GM12878 (cell line): ENCODE measurements around the gene UBXN11. TPM values are rescaled to one million over a fixed set of nuclear protein-coding genes. Genes with fewer than 3 reads are reported as not detected.

ENCODE experiments used
- ATAC-seq: fragments of 200-7000 bp; cut with Tn5 transposase; 3 replicates; pipeline ENCODE4 v1.9.1; 2020; ENCODE audit warnings: mild to moderate bottlenecking, moderate library complexity
- BruUV-seq: library from RNA; stranded (reverse); fragments of 400-500 nt; replicated peaks from 2 replicates; lab custom pipeline; 2021; lab: Mats Ljungman, UMichigan
- CTCF ChIA-PET: fragments of 300-600 bp; sonication (Branson Sonifier 250); formaldehyde crosslinking; extraction: SDS; loops from one replicate; lab custom pipeline; 2021; ENCODE audit warnings: inconsistent platforms; lab: Yijun Ruan, JAX
- POLR2A ChIA-PET: fragments of 350-600 bp; formaldehyde crosslinking; extraction: SDS; loops from one replicate; lab custom pipeline; 2021; ENCODE audit warnings: inconsistent platforms; lab: Charles Lee
- RAD21 ChIA-PET: fragments of 300-600 bp; sonication (Branson Sonifier 250); formaldehyde crosslinking; loops from one replicate; lab custom pipeline; 2023; ENCODE audit warnings: antibody characterized with exemption; ENCODE audit not compliant: unreplicated experiment; lab: Charles Lee
- SMC1A ChIA-PET: fragments of 300-600 bp; sonication (Branson Sonifier 250); formaldehyde crosslinking; loops from one replicate; lab custom pipeline; 2023; ENCODE audit not compliant: unreplicated experiment, uncharacterized antibody; lab: Charles Lee
- DNase-seq: peaks from one replicate; pipeline ENCODE4 v3.0.0-alpha.2; 2011; ENCODE audit warnings: low read depth, low spot score
- FAIRE-seq: peaks from 3 replicates; lab custom pipeline; 2011; peaks lifted over from hg19 to GRCh38; lab: Jason Lieb, UNC
- H2AFZ ChIP-seq: 2 replicates; pipeline ENCODE4 v1.6.0; 2011; ENCODE audit warnings: low read depth, low read length, control low read depth; ENCODE audit not compliant: control insufficient read depth
- H3K27ac ChIP-seq: 2 replicates; pipeline ENCODE4 v1.5.1; 2011; ENCODE audit warnings: control low read depth; ENCODE audit not compliant: control insufficient read depth, insufficient read depth
- H3K27me3 ChIP-seq, 2 experiments: replicated peaks in 1 of 2; 2 replicates each; pipeline versions ENCODE4 v1.6.0 to v1.6.1; 2011; ENCODE audit warnings: low read length in 1 of 2; ENCODE audit not compliant: control insufficient read depth in 2 of 2, insufficient read depth in 2 of 2
- H3K36me3 ChIP-seq, 2 experiments: 2 replicates each; pipeline ENCODE4 v1.5.1; 2011; ENCODE audit warnings: low read length in 1 of 2; ENCODE audit not compliant: control insufficient read depth in 2 of 2, insufficient read depth in 2 of 2
- H3K4me1 ChIP-seq: 2 replicates; pipeline ENCODE4 v1.6.1; 2011; ENCODE audit warnings: mild to moderate bottlenecking, low read length, moderate library complexity, mixed read lengths; ENCODE audit not compliant: control insufficient read depth, insufficient read depth
- H3K4me2 ChIP-seq: 2 replicates; pipeline ENCODE4 v1.6.0; 2011; ENCODE audit warnings: control low read depth; ENCODE audit not compliant: control insufficient read depth, insufficient read depth
- H3K4me3 ChIP-seq: fragments of 200-600 bp; sonication (generic); 2 replicates; pipeline ENCODE4 v1.5.1; 2016
- H3K79me2 ChIP-seq: 2 replicates; pipeline ENCODE4 v1.6.0; 2011; ENCODE audit warnings: low read length; ENCODE audit not compliant: control insufficient read depth, insufficient read depth
- H3K9ac ChIP-seq: 2 replicates; pipeline ENCODE4 v1.8.0; 2011; ENCODE audit warnings: low read length, control low read depth, mixed read lengths; ENCODE audit not compliant: control insufficient read depth, insufficient read depth
- H3K9me3 ChIP-seq: replicated peaks from 3 replicates; pipeline ENCODE4 v1.5.1; 2011; ENCODE audit warnings: mild to moderate bottlenecking, low read length; ENCODE audit not compliant: control insufficient read depth, insufficient read depth
- H4K20me1 ChIP-seq: 2 replicates; pipeline ENCODE4 v1.6.0; 2011; ENCODE audit not compliant: control insufficient read depth, insufficient read depth
- ESRRA ChIP-seq: IDR thresholded peaks from 2 replicates; pipeline ENCODE4 v1.6.1; 2012; ENCODE audit warnings: mild to moderate bottlenecking, low read length, improper control_type of control experiment
- MEF2B ChIP-seq: fragments of 450-650 bp; IDR thresholded peaks from 2 replicates; pipeline ENCODE4 v1.6.1; 2018; ENCODE audit warnings: mild to moderate bottlenecking, moderate library complexity; ENCODE audit not compliant: partially characterized antibody, poor library complexity, severe bottlenecking
- NR2C2 ChIP-seq: IDR thresholded peaks from 2 replicates; pipeline ENCODE4 v1.6.1; 2011; ENCODE audit warnings: borderline replicate concordance, low read depth; ENCODE audit not compliant: control insufficient read depth, insufficient read length
- PRDM15 ChIP-seq: fragments of 450-650 bp; formaldehyde crosslinking; IDR thresholded peaks from 2 replicates; pipeline ENCODE4 v1.4.0; 2020; ENCODE audit warnings: mild to moderate bottlenecking, moderate library complexity
- RELA ChIP-seq: fragments of 450-650 bp; IDR thresholded peaks from 2 replicates; pipeline ENCODE4 v1.8.0; 2014; ENCODE audit warnings: borderline replicate concordance; ENCODE audit not compliant: partially characterized antibody
- STAT3 ChIP-seq: IDR thresholded peaks from 2 replicates; pipeline ENCODE4 v1.6.1; 2011; ENCODE audit warnings: low read depth, low read length, improper control_type of control experiment
- TAF1 ChIP-seq: IDR thresholded peaks from 2 replicates; pipeline ENCODE4 v1.6.1; 2011; ENCODE audit warnings: mild to moderate bottlenecking, low read depth, low read length, borderline replicate concordance
- WGBS: methylation state at CpG from one replicate; pipeline ENCODE4 v1.1.6; 2016; ENCODE audit warnings: low lambda C conversion rate; ENCODE audit not compliant: insufficient replicate concordance, insufficient coverage; ENCODE audit errors: missing lambda C conversion rate; 5-methylcytosine and 5-hydroxymethylcytosine counted together
- in situ Hi-C: fragments of 300-500 bp; cut with MboI; formaldehyde crosslinking; loops from 9 replicates; pipeline ENCODE4 v1.14.3; 2018; ENCODE audit warnings: mixed read lengths
- intact Hi-C: fragments of 100-400 bp; cut with micrococcal nuclease; formaldehyde crosslinking; loops from one replicate; pipeline ENCODE4 v1.14.2; 2022; ENCODE audit not compliant: unreplicated experiment
- polyA plus RNA-seq, 11 experiments: library from polyadenylated mRNA; depleted of rRNA in 4 of 11; unstranded in 6 of 11; stranded (reverse) in 5 of 11; fragments of >200 nt; fragmentation: Nextera tagmentation in 4 of 11; fragmentation: Illumina TruSeq in 1 of 11; extraction: Ambion mirVana in 4 of 11; extraction: Trizol in 1 of 11; gene quantifications; 1 replicate in 1 of 11; 2 replicates in 10 of 11; pipeline versions ENCODE4 v1.2.1 to v1.2.3, GENCODE V29; 2011 to 2016; ENCODE audit warnings: inconsistent platforms in 2 of 11, missing spikeins in 2 of 11, low read depth in 1 of 11
- total RNA-seq, 4 experiments: library from RNA; depleted of rRNA in 3 of 4; stranded (reverse); fragments of >200 nt in 3 of 4; fragmentation: Illumina TruSeq in 1 of 4; extraction: Trizol in 1 of 4; gene quantifications; 2 replicates each; pipeline versions ENCODE4 v1.2.1 to v1.2.3, GENCODE V29; 2013 to 2021
- TF ChIP-seq, protein P1 (sequence below), 3 experiments: IDR thresholded peaks in 2 of 3; conservative IDR thresholded peaks in 1 of 3; 2 replicates each; pipeline ENCODE4 v1.5.1; 2011; ENCODE audit warnings: low read depth in 3 of 3, low read length in 3 of 3, mild to moderate bottlenecking in 3 of 3, control low read depth in 2 of 3, moderate library complexity in 2 of 3, inconsistent platforms in 1 of 3, mixed read lengths in 1 of 3; ENCODE audit not compliant: control insufficient read depth in 2 of 3, insufficient read depth in 1 of 3; ENCODE audit errors: extremely low read depth in 1 of 3
- TF ChIP-seq, protein P2 (sequence below): fragments of 450-650 bp; IDR thresholded peaks from 2 replicates; pipeline ENCODE4 v1.6.1; 2017; ENCODE audit warnings: low read depth, mild to moderate bottlenecking, moderate library complexity
- TF ChIP-seq, protein P3 (sequence below): fragments of 450-650 bp; IDR thresholded peaks from 2 replicates; pipeline ENCODE4 v1.6.1; 2017; ENCODE audit warnings: mild to moderate bottlenecking, moderate library complexity

The UBXN11 gene
- total and polyA plus RNA-seq, 10 of the 15 experiments (the other 5 are each of a cell fraction or from before 2014, with no cell fraction given) = 0.32 to 34.4 (median 9.6) TPM

DNA sequence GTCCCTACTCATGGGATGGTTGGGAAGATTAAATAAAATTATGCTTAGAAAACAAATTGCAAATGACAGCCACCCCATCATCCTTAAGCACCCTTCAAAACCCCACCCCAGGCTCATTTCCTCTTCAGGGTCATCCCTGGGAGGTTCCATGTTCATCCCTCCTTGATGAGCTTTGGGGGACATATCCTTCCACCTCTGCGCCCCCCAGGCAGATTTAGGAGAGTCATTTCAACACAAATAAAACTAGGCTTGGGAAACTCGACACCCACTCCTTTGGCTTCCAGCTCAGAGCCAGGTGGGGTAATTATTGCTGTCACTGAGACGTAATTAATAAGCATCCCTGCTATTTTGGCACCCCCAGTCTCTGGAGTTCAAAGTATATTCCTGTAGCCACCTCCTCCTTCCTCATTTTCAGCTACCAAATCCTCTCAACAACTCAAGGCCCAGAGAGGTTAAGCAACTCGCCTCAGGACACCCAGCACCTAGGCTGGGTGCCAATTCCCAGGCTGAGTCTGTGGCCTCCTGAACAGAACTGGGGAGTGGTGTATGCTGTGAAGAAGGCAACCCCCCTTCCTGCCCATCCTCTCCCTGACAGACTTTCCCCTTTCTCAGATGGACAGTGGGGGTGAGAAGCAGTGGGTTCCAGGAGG, 46.9 kb upstream of the UBXN11 start:
- no peak for DNase-seq
- H3K9me3 ChIP-seq = no peaks in the 10 kb centered on the region
- in situ Hi-C loops (no loop called here), intact Hi-C loops (no loop called here)
- ChIA-PET RAD21 (no interaction called here), POLR2A (no interaction called here), SMC1A (no interaction called here), CTCF (interaction anchor here (0.8 to 1.5 kb wide), 2 partner anchors 32 to 64 kb away, joined by 3 to 5 read pairs; no protein-coding TSS in a partner anchor)
- no peaks in the 10 kb centered on the region for H4K20me1 ChIP-seq
- no peak overlapping the region for H3K4me2 ChIP-seq
- H3K79me2 ChIP-seq = no peaks in the 10 kb centered on the region
- no peaks in the 10 kb centered on the region for H3K36me3 ChIP-seq
- no peak overlapping the region for H3K27ac ChIP-seq
- H3K9ac ChIP-seq = no peak overlapping the region
- ATAC-seq = no peak
- H3K27me3 ChIP-seq = no peaks in the 10 kb centered on the region; a peak in 1 of 4 replicates
- no peak for FAIRE-seq
- H3K4me3 ChIP-seq = no peak overlapping the region
- WGBS = 30% methylated on average over 4 of the region's 4 CpGs
- no TSS peak for BruUV-seq
- no peaks in the 10 kb centered on the region for H3K4me1 ChIP-seq
- H2AFZ ChIP-seq = no peak overlapping the region
- TF ChIP-seq, protein P1, sequence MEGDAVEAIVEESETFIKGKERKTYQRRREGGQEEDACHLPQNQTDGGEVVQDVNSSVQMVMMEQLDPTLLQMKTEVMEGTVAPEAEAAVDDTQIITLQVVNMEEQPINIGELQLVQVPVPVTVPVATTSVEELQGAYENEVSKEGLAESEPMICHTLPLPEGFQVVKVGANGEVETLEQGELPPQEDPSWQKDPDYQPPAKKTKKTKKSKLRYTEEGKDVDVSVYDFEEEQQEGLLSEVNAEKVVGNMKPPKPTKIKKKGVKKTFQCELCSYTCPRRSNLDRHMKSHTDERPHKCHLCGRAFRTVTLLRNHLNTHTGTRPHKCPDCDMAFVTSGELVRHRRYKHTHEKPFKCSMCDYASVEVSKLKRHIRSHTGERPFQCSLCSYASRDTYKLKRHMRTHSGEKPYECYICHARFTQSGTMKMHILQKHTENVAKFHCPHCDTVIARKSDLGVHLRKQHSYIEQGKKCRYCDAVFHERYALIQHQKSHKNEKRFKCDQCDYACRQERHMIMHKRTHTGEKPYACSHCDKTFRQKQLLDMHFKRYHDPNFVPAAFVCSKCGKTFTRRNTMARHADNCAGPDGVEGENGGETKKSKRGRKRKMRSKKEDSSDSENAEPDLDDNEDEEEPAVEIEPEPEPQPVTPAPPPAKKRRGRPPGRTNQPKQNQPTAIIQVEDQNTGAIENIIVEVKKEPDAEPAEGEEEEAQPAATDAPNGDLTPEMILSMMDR (IDR thresholded peaks at IDR 0.05 in 2 of 3, conservative IDR thresholded peaks at IDR 0.05 in 1 of 3; ENCODE audit: control insufficient read depth in 2 of 3, extremely low read depth in 1 of 3, insufficient read depth in 1 of 3, low read depth in 3 of 3, low read length in 3 of 3) = no peak
- TF ChIP-seq NR2C2 (no peak), TAF1 (no peak), STAT3 (no peak), PRDM15 (CRISPR knock-in tag) (no peak), RELA (no peak), MEF2B (no peak), ESRRA (no peak)
- TF ChIP-seq, protein P2, sequence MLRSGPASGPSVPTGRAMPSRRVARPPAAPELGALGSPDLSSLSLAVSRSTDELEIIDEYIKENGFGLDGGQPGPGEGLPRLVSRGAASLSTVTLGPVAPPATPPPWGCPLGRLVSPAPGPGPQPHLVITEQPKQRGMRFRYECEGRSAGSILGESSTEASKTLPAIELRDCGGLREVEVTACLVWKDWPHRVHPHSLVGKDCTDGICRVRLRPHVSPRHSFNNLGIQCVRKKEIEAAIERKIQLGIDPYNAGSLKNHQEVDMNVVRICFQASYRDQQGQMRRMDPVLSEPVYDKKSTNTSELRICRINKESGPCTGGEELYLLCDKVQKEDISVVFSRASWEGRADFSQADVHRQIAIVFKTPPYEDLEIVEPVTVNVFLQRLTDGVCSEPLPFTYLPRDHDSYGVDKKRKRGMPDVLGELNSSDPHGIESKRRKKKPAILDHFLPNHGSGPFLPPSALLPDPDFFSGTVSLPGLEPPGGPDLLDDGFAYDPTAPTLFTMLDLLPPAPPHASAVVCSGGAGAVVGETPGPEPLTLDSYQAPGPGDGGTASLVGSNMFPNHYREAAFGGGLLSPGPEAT = no peak
- TF ChIP-seq, protein P3, sequence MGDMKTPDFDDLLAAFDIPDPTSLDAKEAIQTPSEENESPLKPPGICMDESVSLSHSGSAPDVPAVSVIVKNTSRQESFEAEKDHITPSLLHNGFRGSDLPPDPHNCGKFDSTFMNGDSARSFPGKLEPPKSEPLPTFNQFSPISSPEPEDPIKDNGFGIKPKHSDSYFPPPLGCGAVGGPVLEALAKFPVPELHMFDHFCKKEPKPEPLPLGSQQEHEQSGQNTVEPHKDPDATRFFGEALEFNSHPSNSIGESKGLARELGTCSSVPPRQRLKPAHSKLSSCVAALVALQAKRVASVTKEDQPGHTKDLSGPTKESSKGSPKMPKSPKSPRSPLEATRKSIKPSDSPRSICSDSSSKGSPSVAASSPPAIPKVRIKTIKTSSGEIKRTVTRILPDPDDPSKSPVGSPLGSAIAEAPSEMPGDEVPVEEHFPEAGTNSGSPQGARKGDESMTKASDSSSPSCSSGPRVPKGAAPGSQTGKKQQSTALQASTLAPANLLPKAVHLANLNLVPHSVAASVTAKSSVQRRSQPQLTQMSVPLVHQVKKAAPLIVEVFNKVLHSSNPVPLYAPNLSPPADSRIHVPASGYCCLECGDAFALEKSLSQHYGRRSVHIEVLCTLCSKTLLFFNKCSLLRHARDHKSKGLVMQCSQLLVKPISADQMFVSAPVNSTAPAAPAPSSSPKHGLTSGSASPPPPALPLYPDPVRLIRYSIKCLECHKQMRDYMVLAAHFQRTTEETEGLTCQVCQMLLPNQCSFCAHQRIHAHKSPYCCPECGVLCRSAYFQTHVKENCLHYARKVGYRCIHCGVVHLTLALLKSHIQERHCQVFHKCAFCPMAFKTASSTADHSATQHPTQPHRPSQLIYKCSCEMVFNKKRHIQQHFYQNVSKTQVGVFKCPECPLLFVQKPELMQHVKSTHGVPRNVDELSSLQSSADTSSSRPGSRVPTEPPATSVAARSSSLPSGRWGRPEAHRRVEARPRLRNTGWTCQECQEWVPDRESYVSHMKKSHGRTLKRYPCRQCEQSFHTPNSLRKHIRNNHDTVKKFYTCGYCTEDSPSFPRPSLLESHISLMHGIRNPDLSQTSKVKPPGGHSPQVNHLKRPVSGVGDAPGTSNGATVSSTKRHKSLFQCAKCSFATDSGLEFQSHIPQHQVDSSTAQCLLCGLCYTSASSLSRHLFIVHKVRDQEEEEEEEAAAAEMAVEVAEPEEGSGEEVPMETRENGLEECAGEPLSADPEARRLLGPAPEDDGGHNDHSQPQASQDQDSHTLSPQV = no peak
